Measurements from ENCODE around the gene PUM1.

DNA sequence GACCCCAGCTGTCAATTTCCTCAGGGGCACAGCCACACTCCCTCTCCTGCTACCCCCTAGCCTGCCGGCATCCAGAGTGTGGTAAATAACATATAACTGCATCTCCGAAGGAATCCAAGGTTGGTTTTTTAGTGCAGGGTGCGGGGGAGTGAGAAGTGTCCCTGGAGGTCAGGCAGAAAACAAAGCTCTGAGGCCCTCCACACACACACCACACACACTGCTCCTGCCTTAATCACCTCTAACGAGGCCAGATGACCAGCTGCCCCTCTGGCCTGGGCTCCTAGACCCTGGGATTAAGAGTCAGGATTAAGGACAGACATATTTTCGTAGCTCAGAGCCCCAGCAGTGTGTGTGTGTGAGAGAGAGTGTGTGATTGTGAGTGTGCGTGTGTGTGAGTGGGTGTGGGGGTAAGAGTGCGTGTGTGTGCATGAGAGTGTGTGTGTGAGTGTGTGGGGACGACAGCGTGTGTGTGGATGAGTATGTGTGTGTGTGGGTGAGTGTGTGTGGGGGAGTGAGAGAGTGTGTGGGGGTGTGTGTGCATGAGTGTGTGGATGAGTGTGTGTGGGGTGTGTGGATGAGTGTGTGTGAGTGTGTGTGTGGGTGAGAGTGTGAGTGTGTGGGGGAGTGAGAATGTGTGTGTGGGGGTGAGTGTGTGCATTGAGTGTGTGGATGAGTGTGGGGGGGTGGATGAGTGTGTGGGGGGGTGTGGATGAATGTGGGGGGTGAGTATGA, 171.6 kb downstream of the PUM1 start:
- TF ChIP-seq RFX5 (IDR thresholded peaks at IDR 0.05; ENCODE audit: low read depth, low read length) (no peak), ETV6 (conservative IDR thresholded peaks at IDR 0.05 in 1 of 2, IDR thresholded peaks at IDR 0.05 in 1 of 2; ENCODE audit: borderline replicate concordance in 1 of 2, low read depth in 1 of 2) (no peak), POLR2AphosphoS5 (IDR thresholded peaks at IDR 0.05; ENCODE audit: low read length) (no peak), SREBF2 (IDR thresholded peaks at IDR 0.05; ENCODE audit: low read length) (no peak), EZH2 (IDR thresholded peaks at IDR 0.05; ENCODE audit: borderline replicate concordance, control insufficient read depth, low read depth, low read length) (no peak), POLR2A (IDR thresholded peaks at IDR 0.05; ENCODE audit: low read depth, low read length) (no peak), FOXM1 (IDR thresholded peaks at IDR 0.05; ENCODE audit: low read depth, low read length) (no peak), SRF (IDR thresholded peaks at IDR 0.05; ENCODE audit: low read depth in 2 of 2, low read length in 2 of 2) (no peak), CHD2 (IDR thresholded peaks at IDR 0.05; ENCODE audit: borderline replicate concordance, low read depth, low read length) (no peak), SMAD1 (IDR thresholded peaks at IDR 0.05; ENCODE audit: low read depth, partially characterized antibody) (no peak)

All from GM12878 (cell line).